HG03097 (cell line): ENCODE data around the gene IPP.
"Not testable (repeated sequence)": the region's sequence is repeated elsewhere in the genome, so short reads cannot be mapped to it uniquely, and the experiment has no call there.

Experiments used
- ATAC-seq: cut with Tn5 transposase; IDR thresholded peaks from one replicate; pipeline ENCODE4 v1.9.1; 2021; ENCODE audit not compliant: unreplicated experiment, low FRiP score

IPP gene

DNA sequence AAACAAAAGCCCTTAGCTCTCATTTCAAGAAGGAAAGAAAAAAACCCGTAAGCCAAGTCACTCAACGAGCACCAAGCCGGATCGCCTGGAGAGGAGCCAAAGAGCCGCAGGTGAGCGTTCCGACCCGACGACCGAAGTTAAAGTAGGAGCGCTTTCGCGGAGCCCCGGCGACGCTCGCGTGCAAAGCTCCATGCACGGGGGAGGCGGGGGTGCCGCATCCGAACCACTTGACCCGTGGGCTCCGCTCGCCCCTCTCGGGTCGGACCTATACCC, 64.5 kb downstream of the IPP start:
- ATAC-seq = peak; percentile 12

DNA sequence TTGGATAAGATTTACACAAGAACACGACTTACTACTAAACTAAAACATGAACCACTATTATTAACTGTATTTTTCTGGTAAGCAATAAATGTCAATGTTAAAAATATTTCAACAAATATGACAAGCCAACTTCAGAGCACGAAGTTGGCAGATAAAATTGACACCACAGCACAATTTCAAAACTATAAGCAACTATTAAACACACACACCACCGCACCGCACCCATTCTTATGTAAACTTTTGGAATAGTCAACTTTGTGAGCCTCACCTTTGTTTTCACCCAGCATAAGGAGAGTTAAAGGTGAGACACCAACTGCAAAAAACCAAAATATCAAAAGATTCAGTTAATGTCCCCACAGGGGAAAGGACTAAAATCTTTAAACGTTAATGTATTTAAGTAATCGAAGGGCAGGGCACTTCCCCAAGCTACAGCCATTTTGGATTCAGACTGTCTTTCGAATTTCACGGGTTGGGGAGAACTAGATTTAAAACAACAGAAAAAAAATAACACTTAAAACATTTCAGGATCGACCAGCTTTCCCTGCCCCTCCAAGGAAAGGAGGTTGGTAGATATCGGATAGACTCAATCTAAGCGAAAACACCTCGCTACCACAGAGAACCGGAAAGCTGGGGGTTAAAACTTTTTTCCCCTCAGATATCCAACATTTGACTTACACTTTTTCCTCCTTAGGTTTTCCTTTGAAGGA, 65.0 kb downstream of the IPP start:
- no peak for ATAC-seq

DNA sequence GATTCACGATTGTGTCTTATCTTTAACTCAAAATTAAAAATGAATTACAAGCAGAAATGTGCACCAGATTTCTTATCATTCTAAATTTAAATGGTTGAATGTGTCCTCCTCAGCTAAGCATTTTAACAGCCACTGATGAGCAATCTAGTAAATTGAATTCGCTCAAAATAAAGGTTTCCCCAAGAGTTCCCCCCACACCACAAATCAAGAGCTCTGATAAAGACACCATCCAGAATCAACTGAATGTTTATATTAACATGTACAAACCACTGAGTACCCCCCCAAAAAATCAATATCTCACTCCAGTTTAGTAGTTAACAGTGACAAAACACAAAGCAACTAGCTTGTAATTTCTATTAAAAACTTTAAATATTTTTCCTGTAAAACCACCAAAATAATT, 66.1 kb downstream of the IPP start:
- no peak for ATAC-seq

DNA sequence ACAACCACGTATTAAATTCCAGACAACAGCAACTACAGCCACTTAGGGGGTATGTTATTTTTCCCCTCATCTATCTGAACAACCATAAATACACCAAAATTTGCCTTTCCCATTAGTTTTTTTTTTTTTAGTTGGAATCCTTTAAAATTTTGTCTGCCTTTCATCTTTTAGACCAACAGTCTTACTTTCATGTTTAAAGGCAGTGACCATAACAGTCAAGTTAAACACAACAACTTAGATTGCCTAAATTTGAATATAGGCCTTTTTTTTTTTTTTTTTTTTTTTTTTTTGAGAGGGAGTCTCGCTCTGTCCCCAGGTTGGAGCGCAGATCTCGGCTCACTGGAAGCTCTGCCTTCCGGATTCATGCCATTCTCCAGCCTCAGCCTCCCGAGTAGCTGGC, 67.5 kb downstream of the IPP start:
- no peak for ATAC-seq

DNA sequence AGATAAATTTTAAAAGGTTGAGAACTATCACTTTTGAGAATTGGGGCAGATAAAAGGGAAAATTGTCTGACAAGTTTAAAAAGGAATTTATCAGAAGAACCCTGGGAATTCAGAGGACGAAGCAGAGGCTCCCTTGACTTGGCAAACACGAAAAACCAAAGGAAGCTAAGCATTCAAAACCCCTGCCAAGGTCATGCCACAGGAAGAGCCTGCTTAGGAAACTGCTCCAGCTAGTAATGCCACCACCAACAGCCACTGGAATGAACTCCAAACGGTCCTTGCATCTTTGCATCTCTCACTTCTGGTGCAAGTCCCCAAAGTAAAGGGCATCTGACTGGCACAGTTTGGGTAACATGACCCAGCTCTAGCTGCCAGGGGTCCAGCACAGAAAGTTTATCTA, 71.3 kb downstream of the IPP start:
- ATAC-seq = no peak

DNA sequence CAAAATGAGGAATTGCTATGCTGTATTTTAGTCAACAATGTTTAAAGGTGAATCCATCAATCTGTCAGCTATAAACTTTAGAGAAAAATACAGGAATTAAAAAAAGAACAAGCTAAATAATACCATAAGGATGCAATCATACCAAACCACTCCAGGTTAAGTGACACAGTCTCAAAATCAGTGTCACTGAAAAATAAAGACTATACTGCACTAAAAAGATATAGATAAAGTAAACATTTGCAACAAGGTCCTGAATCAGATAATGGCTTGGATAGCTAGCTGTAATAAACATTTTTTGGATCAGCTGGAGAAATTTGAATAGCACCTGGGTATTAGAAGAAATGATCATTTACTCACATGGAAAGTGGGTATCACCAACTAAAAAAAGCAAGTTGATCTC, 72.0 kb downstream of the IPP start:
- no peak for ATAC-seq

DNA sequence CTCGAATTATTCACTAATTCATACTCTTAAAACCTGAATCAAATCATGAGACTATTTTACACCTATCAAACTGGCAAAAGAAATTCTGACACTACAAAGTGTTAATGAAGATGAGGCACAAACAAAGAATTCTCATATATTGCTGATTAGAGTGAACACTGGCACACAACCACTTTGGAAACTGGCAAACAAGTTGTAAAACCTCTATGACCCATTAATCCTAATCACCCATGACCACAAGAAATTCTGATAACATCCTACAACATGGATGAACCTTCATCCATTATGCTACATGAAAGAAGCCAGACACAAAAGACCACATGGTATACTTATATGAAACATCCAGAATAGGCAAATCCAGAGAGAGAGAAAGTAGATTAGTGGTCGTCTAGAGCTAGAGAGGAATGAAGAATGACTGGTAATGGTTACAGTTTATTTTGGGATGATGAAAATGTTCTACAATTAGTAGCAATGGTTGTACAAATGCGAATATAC, 72.7 kb downstream of the IPP start:
- ATAC-seq = no peak

DNA sequence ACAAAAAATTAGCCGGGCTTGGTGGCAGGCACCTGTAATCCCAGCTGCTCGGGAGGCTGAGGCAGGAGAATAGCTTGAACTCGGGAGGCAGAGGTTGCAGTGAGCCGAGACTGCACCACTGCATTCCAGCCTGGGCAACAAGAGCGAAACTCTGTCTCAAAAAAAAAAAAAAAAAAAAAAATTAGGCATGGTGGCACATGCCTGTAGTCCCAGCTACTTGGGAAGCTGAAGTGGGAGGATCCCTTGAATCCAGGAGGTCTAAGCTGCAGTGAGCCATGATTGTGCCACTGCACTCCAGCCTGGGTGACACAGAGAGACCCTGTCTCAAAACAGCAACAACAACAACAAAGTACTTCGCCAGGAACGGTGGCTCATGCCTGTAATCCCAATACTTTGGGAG, 73.9 kb downstream of the IPP start:
- not testable (repeated sequence) for ATAC-seq

DNA sequence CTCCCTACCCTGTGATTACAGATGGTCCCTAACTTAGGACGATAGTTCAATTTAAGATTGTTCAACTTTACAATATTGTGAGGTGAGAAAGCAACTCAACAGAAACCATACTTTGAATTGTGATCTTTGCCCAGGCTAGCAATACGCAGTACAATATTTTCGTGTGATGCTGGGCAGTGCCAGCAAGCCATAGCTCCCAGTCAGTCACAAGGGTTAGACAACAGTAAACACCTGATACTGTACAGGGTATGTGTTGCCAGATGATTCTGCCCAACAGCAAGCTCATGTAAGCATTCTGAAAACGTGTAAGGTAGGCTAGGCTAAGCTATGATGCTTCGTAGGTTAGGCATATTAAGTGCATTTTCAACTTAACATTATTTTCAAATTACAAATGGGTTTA, 76.0 kb downstream of the IPP start:
- ATAC-seq = no peak

DNA sequence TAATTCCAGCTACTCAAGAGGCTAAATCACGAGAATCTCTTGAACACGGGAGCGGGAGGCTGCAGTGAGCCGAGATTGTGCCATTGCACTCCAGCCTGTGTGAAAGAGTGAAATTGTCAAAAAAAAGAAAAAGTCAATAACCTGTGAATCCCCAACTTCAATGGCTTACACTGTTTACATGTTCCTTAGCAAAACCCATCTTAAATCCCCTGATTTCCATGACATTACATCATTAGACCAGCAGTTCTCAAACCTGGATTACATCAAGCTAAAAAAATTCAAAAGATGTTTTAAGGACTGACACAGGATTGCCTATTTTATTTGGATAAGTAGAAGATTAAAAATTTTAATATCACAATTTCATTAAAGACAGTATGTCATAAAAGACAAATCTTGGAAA, 76.5 kb downstream of the IPP start:
- no peak for ATAC-seq

DNA sequence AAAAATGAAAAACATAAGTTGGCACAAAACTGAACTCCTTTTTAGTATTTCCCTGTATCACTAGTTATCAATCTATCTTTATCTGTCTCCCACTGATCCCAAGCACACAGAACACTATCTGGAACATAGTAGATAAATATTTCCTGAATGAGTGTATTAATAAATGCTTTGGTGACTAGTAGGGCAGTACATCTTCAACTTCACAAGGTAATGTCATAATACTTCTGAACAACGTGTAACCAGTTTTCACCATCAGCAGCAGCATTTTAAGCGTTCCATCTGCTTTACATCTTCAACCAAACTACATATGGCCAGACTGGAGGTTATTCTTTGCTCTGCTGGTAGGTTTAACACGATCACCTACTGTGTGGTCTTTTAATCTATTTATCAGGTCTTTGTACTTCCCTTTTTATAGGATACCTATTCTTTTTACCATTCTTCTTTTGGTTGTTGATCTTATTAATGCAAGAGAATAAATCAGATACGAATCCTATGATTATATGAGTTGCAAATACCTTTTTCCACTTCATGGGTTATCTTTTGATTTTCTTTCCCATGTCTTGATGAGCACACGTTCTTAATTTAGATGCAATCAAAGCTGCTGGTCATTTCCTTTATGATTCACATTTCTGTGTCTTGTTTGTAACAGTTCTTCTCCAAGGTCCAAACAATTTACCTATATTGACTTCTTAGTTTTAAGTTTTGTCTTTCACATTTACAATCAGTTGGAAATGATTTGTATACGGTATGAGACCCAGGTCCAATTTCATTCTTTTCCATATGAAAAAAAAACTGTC, 80.4 kb downstream of the IPP start:
- no peak for ATAC-seq

DNA sequence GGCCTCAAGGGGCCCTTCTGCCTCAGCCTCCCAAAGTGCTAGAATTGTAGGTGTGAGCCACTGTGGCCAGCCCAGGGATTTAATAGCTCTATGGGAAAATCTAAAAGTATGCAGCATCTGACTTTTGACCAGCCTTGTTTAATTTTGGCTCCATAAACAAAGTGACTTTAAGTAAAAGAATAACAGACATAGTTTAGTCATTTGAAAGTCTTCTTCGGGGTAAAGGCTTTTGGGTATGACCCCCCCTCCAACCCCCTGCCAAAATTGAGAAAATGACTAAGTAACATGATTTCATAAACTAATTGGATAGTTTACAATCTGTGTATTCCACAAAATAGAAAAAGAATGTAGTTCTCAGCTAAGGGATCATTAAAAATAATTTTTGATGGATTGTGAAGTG, 81.1 kb downstream of the IPP start:
- ATAC-seq = no peak

DNA sequence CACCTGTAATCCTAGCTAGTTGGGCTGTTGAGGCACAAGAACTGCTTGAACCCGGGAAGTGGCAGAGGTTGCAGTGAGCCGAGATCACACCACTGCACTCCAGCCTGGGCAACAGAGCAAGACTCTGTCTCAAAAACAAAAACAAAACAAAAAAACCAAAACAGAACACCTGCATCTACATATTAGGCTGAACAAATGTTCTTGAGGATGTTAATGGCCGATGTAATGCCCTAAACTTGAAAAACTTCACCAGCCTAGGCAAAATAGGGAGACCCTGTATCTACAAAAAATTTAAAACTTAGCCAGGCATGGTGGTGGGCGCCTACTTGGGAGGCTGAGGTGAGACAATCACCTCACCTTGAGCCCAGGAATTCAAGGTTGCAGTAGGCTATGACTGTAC, 81.9 kb downstream of the IPP start:
- no peak for ATAC-seq

DNA sequence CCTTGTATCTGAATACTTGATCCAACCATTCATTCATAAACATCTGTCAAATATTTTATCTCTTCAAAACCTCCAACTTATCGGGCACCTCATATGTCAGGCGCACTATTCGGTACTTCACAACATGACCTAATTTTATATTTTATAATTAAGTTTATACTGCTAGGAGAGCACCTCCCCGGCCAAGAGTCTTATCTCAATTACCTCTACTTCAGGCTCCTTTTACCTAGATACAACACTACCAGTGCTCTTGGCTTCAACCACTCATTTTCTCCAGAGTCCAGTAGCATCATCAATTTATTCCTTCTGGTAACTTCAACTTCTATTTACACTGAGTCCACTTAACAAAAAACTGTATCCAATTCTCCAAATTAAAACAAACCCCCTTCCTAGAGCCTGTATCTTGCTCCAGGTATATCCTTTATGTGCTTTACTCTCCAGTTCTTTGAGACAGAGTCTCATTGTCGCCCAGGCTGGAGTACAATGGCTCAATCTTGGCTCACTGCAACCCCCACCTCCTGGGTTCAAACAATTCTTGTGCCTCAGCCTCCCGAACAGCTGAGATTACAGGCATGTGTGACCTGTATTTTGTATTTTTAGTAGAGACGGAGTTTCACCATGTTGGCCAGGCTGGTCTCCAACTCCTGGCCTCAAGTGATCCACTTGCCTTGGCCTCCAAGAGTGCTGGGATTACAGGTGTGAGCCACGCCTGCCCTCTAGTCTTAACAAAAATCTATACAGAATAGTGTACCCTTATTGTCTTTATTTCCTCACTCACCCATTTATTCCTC, 82.9 kb downstream of the IPP start:
- no peak for ATAC-seq

DNA sequence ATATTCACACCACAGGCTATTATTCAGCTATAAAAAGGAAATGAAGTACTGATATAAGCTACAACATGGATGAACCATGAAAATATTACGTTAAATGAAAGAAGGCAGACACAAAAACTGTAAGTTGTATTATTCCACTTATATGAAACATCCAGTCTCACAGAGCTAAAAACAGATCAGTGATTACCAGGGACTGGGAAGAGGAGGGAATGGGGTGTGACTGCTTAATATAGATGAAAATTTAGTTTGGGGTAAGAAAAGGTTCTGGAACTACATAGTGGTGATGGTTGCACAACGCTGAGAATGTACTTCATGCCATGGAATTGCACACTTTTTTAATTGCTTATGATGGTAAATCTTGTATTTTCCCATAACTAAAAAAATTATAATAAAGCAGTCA, 83.6 kb downstream of the IPP start:
- no peak for ATAC-seq

DNA sequence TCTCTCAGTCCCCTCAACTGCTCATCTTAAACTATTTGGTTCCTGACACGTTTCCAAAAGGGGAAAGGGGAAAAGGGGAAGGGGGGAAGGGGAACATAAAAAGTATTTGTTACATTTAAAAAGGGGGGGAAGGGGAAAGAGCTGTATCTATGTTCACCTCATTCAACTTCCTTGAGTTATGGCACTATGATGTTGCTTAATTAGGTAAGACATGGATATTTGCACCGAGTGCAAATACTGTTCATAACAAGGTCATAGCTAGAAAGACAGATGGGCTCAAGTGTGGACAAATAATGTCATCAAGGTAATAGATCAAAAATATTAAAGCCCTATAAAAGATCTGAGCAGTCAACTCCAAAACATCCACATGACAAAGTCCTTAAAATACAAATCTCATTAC, 90.1 kb downstream of the IPP start:
- ATAC-seq = no peak

DNA sequence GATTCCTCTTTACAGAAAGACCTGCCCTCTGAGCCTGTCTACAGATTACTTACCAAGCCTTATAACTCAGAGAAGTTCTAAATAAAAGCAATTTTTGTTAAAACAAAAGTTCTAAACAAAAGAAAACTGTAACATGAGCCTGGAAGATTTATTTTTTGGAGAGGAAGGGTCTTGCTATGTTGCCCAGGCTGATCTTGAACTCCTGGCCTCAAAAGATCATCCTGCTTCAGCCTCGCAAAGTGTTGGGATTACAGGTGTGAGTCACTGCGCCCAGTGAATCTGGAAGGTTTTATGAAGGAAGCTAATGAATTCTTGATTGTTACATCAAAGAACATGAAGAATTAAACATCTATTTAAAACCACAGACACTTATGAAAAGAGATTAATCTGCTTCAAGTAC, 91.2 kb downstream of the IPP start:
- no peak for ATAC-seq

DNA sequence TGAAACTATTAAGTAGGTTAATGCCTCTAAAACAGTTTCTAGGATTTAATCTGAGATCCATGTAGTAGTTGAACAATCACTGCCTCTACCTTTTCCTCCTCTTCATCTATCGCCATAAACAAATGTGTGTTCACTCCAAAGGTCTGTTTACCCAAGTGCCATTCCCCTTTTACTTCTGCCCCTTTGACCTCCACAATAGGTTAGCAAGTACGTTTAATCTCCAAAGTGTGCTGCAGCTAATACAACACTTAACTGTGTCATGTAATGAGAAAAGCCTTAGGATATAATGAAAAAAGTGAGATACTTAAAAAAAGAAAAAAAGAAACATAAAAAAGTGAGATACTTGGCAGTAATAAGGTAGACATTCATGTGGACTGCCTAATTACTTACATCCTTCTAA, 92.3 kb downstream of the IPP start:
- ATAC-seq = no peak

DNA sequence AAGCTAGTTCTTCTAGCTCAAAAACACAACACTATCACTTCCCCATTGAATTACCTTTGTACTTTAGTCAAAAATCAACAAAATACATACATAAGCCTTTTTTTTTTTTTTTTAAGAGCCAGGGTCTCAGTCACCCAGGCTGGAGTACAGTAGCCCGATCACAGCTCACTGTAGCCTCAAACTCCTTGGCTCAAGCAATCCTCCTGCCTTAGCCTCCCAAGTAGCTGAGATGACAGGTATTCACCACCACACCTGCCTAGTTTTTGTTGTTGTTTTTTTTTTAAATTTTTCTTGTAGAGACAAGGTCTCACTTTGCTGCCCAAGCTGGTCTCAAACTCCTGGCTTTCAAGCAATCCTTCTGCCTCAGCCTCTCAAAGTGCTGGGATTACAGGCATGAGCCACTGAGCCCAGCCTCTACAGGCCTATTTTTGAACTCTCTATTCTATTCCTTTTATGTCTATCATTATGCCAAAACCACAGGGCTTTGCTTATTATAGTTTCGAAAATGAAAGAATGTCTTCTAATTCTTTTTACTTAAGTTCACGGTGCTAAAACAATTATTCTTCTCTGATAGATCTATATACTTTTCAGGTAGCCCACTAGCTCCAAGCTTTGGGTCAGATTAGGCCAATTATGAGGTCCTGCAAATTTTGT, 93.8 kb downstream of the IPP start:
- no peak for ATAC-seq

DNA sequence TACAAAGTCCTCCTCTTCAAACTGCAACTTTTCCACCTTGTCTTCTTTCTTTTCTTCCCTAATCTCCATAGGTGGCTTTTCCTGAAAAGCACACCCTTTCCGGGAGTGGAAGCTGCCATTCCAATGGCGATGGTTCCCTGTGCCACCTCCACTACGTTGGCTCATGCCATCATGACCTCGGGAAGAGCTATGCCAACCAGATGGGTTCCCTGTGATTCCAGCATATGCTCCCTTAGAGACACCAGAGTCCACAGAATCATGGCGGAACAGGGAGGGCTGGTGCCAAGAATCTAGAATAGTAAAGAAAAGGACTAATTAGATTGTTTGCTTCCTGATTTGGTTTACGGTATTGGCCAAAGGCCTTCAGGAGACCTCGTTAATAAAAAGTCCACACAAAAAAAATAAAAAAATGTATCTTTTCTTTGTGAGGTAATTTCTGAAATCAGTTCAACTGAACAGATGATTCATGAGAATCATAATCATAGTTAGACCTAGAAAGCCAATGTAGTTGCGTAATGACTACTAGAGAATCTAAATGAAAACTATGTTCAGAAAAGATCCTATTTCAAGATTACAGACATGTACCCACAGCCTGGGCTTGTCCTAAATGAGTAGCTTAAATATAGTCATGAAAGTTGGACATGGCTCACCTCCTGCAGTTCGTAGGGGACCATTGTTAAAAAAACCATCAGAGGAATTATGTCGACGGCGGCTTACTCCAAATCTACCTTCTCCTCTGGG, 95.7 kb downstream of the IPP start:
- ATAC-seq = no peak
